Naive thymus-derived CD4-positive, alpha-beta T cell (primary cell): ENCODE results near the gene ADRM1. TPM values are rescaled to one million over a fixed set of nuclear protein-coding genes. Genes with fewer than 3 reads are reported as not detected.

Experiments used
- ATAC-seq: fragments of 150-1000 bp; cut with Tn5 transposase; 2 replicates; pipeline ENCODE4 v1.10.0; 2021; ENCODE audit warnings: mild to moderate bottlenecking, moderate library complexity
- CTCF ChIA-PET: fragments of 350-600 bp; sonication (Branson Sonifier 250); formaldehyde crosslinking; loops from one replicate; lab custom pipeline; 2021; ENCODE audit warnings: antibody characterized with exemption; lab: Charles Lee
- POLR2A ChIA-PET: fragments of 350-600 bp; sonication (Branson Sonifier 250); formaldehyde crosslinking; loops from one replicate; lab custom pipeline; 2021; ENCODE audit warnings: antibody characterized with exemption, inconsistent platforms; lab: Charles Lee
- DNase-seq, 9 donors: peaks; one replicate each; pipeline versions ENCODE4 v3.0.0 to v3.0.0-alpha.2; 2020 to 2022; ENCODE audit warnings: mixed read lengths in 1 of 9
- H3K27ac ChIP-seq: one replicate; pipeline ENCODE4 v1.7.0; 2013; ENCODE audit warnings: mild to moderate bottlenecking, low read depth, low read length, moderate library complexity
- H3K27me3 ChIP-seq, 2 donors: one replicate each; pipeline ENCODE4 v1.7.0; 2013; ENCODE audit warnings: low read length in 2 of 2, mild to moderate bottlenecking in 2 of 2, moderate library complexity in 2 of 2; ENCODE audit not compliant: control insufficient read depth in 2 of 2, insufficient read depth in 2 of 2
- H3K36me3 ChIP-seq, 3 experiments: 1 replicate in 2 of 3; 2 replicates in 1 of 3; pipeline ENCODE4 v1.7.0; 2013; ENCODE audit warnings: low read length in 3 of 3, mild to moderate bottlenecking in 3 of 3, moderate library complexity in 1 of 3; ENCODE audit not compliant: insufficient read depth in 3 of 3, control insufficient read depth in 2 of 3
- H3K4me1 ChIP-seq, 2 donors: one replicate each; pipeline ENCODE4 v1.7.0; 2013; ENCODE audit warnings: low read length in 2 of 2, mild to moderate bottlenecking in 2 of 2, moderate library complexity in 1 of 2; ENCODE audit not compliant: control insufficient read depth in 2 of 2, insufficient read depth in 2 of 2
- H3K4me3 ChIP-seq: 2 replicates; pipeline ENCODE4 v1.7.0; 2013; ENCODE audit warnings: mild to moderate bottlenecking, low read length
- H3K9me3 ChIP-seq, 3 experiments: 1 replicate in 2 of 3; 2 replicates in 1 of 3; pipeline ENCODE4 v1.7.0; 2013; ENCODE audit warnings: low read length in 3 of 3; ENCODE audit not compliant: control insufficient read depth in 2 of 3
- H3K27ac Mint-ChIP-seq, 9 donors: one replicate each; pipeline ENCODE4 v1.8.0; 2020 to 2022; ENCODE audit warnings: mixed read lengths in 9 of 9, mild to moderate bottlenecking in 8 of 9, moderate library complexity in 5 of 9, inconsistent platforms in 2 of 9
- H3K27me3 Mint-ChIP-seq, 5 donors: one replicate each; pipeline ENCODE4 v1.8.0; 2021 to 2022; ENCODE audit warnings: mixed read lengths in 5 of 5, mild to moderate bottlenecking in 1 of 5
- H3K36me3 Mint-ChIP-seq, 5 donors: one replicate each; pipeline ENCODE4 v1.8.0; 2020 to 2022; ENCODE audit warnings: mixed read lengths in 5 of 5, mild to moderate bottlenecking in 3 of 5, inconsistent platforms in 1 of 5
- H3K4me1 Mint-ChIP-seq, 7 donors: one replicate each; pipeline ENCODE4 v1.8.0; 2020 to 2022; ENCODE audit warnings: mixed read lengths in 7 of 7, mild to moderate bottlenecking in 3 of 7, inconsistent platforms in 1 of 7
- H3K4me3 Mint-ChIP-seq, 10 donors: one replicate each; pipeline ENCODE4 v1.8.0; 2020 to 2022; ENCODE audit warnings: mild to moderate bottlenecking in 10 of 10, mixed read lengths in 10 of 10, moderate library complexity in 6 of 10, inconsistent platforms in 2 of 10
- H3K9me3 Mint-ChIP-seq, 11 donors: one replicate each; pipeline ENCODE4 v1.8.0; 2020 to 2022; ENCODE audit warnings: mixed read lengths in 11 of 11, mild to moderate bottlenecking in 4 of 11, inconsistent platforms in 1 of 11, moderate library complexity in 1 of 11
- intact Hi-C, 2 donors: fragments of 100-400 bp; cut with micrococcal nuclease; formaldehyde crosslinking; loops; one replicate each; pipeline ENCODE4 v1.15.1; 2023
- polyA plus RNA-seq, 2 donors: library from polyadenylated mRNA; unstranded; fragments of 300-500 nt; fragmentation: Illumina TruSeq; gene quantifications; one replicate each; pipeline ENCODE4 v1.2.3, GENCODE V29; 2021
- total RNA-seq, 6 experiments: library from RNA in 5 of 6; stranded (reverse) in 5 of 6; gene quantifications; 1 replicate in 5 of 6; 2 replicates in 1 of 6; pipeline ENCODE4 v1.2.3 and lab custom pipeline; 2021 to 2026

ADRM1 gene
- total and polyA plus RNA-seq, 7 experiments from 2014 or later: 51.3 to 117 (median 56.1) TPM

GRCh38 chr20:62335532-62335931 lies 32.7 kb downstream of the ADRM1 start:
- ChIA-PET POLR2A (no interaction called here), CTCF (no interaction called here)
- DNase-seq (no peak), ATAC-seq (no peak)
- Histone ChIP-seq H3K27me3 (no peaks in the 10 kb centered on the region), H3K27ac (no peak overlapping the region), H3K9me3 (no peaks in the 10 kb centered on the region), H3K4me1 (no peaks in the 10 kb centered on the region), H3K36me3 (no peaks in the 10 kb centered on the region), H3K4me3 (no peak overlapping the region)
- H3K9me3 Mint-ChIP-seq: peaks cover 0 to 7% (median 0%) of the 10 kb centered on the region in 11 donors
- H3K36me3 Mint-ChIP-seq: peaks cover 0 to 5% (median 3%) of the 10 kb centered on the region in 5 donors
- peaks cover 0 to 7% (median 0%) of the 10 kb centered on the region in 7 donors for H3K4me1 Mint-ChIP-seq
- no peak overlapping the region for H3K4me3 Mint-ChIP-seq
- H3K27ac Mint-ChIP-seq: no peak overlapping the region
- intact Hi-C loops: no loop called here
- H3K27me3 Mint-ChIP-seq: peaks cover 0 to 16% (median 7%) of the 10 kb centered on the region in 5 donors

DNA sequence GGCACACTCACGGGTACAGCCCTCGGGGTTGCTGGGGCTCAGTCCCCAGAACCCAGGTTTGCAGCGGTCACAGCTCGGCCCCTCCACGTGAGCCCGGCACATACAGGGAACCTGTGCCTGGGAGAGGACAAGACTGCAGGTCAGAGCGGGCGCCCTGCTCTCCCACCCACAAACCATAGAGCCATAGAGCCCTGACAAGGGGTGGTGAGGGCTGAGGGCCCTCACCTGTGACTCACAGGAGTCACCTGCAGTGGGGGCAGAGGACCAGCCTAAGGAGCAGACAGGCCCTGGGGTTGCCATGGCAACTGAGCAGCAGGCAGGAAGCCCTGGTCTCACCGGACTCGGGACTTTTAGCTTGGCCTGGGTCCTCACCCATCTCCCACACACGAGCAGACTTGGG lies 33.5 kb downstream of the ADRM1 start:
- H3K36me3 Mint-ChIP-seq: peaks cover 0 to 5% (median 3%) of the 10 kb centered on the region in 5 donors
- Histone ChIP-seq H3K9me3 (no peaks in the 10 kb centered on the region), H3K4me3 (no peak overlapping the region), H3K27me3 (no peaks in the 10 kb centered on the region), H3K27ac (no peak overlapping the region), H3K4me1 (no peaks in the 10 kb centered on the region), H3K36me3 (no peaks in the 10 kb centered on the region)
- H3K4me1 Mint-ChIP-seq: peaks cover 0 to 7% (median 0%) of the 10 kb centered on the region in 7 donors
- intact Hi-C loops: no loop called here
- H3K27me3 Mint-ChIP-seq: peaks cover 0 to 16% (median 7%) of the 10 kb centered on the region in 5 donors
- ATAC-seq (no peak), DNase-seq (no peak)
- H3K4me3 Mint-ChIP-seq: no peak overlapping the region
- ChIA-PET CTCF (no interaction called here), POLR2A (no interaction called here)
- H3K9me3 Mint-ChIP-seq: peaks cover 0 to 7% (median 0%) of the 10 kb centered on the region in 11 donors
- H3K27ac Mint-ChIP-seq: no peak overlapping the region

- Histone ChIP-seq H3K4me3 (no peak overlapping the region), H3K27ac (no peak overlapping the region), H3K4me1 (no peaks in the 10 kb centered on the region), H3K36me3 (no peaks in the 10 kb centered on the region), H3K27me3 (no peaks in the 10 kb centered on the region), H3K9me3 (no peaks in the 10 kb centered on the region)
- H3K36me3 Mint-ChIP-seq: peaks cover 0 to 5% (median 3%) of the 10 kb centered on the region in 5 donors
- H3K9me3 Mint-ChIP-seq: peaks cover 0 to 7% (median 0%) of the 10 kb centered on the region in 11 donors
- CTCF ChIA-PET: no interaction called here
- POLR2A ChIA-PET: no interaction called here
- peaks cover 0 to 7% (median 0%) of the 10 kb centered on the region in 7 donors for H3K4me1 Mint-ChIP-seq
- H3K27me3 Mint-ChIP-seq: peaks cover 0 to 16% (median 7%) of the 10 kb centered on the region in 5 donors
- no peak overlapping the region for H3K4me3 Mint-ChIP-seq
- no peak overlapping the region for H3K27ac Mint-ChIP-seq
- ATAC-seq (no peak), DNase-seq (no peak)
- intact Hi-C loops: no loop called here
Measured at GRCh38 chr20:62336775-62337557, 34.2 kb downstream of the ADRM1 start.

GRCh38 chr20:62337558-62338293 lies 34.9 kb downstream of the ADRM1 start:
- DNase-seq (no peak), ATAC-seq (peak; percentile 45)
- H3K27me3 ChIP-seq: no peaks in the 10 kb centered on the region
- intact Hi-C loops: no loop called here
- H3K4me1 ChIP-seq: no peaks in the 10 kb centered on the region
- POLR2A ChIA-PET: no interaction called here
- H3K4me3 ChIP-seq: no peak overlapping the region
- H3K9me3 ChIP-seq: no peaks in the 10 kb centered on the region
- CTCF ChIA-PET: no interaction called here
- Mint-ChIP-seq H3K36me3 (peaks cover 0 to 5% (median 3%) of the 10 kb centered on the region in 5 donors), H3K4me1 (peaks cover 0 to 7% (median 0%) of the 10 kb centered on the region in 7 donors), H3K27me3 (peaks cover 0 to 16% (median 7%) of the 10 kb centered on the region in 5 donors), H3K4me3 (no peak overlapping the region), H3K27ac (no peak overlapping the region), H3K9me3 (peaks cover 0 to 7% (median 0%) of the 10 kb centered on the region in 11 donors)
- H3K36me3 ChIP-seq: no peaks in the 10 kb centered on the region
- no peak overlapping the region for H3K27ac ChIP-seq

DNA sequence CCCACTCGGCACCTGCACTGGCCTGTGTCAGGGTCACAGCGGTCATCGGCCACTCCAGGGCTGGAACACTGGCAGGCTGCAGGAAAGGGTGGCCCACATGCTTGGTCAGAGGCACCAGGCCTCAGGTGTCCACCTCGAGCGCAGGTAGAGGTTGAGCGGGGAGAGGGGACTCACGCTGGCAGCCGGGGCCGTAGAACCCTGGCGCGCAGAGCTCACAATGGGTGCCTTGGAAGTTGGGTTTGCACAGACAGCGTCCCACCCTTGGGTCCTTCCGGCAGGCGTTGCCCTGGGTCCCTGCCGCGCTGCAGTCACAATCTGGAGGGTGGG lies 35.5 kb downstream of the ADRM1 start:
- no peaks in the 10 kb centered on the region for H3K36me3 ChIP-seq
- H3K27me3 Mint-ChIP-seq: peaks cover 0 to 16% (median 7%) of the 10 kb centered on the region in 5 donors
- ATAC-seq (no peak), DNase-seq (no peak)
- peaks cover 0 to 7% (median 0%) of the 10 kb centered on the region in 7 donors for H3K4me1 Mint-ChIP-seq
- H3K4me1 ChIP-seq: no peaks in the 10 kb centered on the region
- intact Hi-C loops: no loop called here
- H3K27ac ChIP-seq: no peak overlapping the region
- peaks cover 0 to 7% (median 0%) of the 10 kb centered on the region in 11 donors for H3K9me3 Mint-ChIP-seq
- CTCF ChIA-PET: no interaction called here
- POLR2A ChIA-PET: no interaction called here
- H3K36me3 Mint-ChIP-seq: peaks cover 0 to 5% (median 3%) of the 10 kb centered on the region in 5 donors
- H3K9me3 ChIP-seq: no peaks in the 10 kb centered on the region
- no peaks in the 10 kb centered on the region for H3K27me3 ChIP-seq
- no peak overlapping the region for H3K4me3 Mint-ChIP-seq
- H3K4me3 ChIP-seq: no peak overlapping the region
- no peak overlapping the region for H3K27ac Mint-ChIP-seq

DNA sequence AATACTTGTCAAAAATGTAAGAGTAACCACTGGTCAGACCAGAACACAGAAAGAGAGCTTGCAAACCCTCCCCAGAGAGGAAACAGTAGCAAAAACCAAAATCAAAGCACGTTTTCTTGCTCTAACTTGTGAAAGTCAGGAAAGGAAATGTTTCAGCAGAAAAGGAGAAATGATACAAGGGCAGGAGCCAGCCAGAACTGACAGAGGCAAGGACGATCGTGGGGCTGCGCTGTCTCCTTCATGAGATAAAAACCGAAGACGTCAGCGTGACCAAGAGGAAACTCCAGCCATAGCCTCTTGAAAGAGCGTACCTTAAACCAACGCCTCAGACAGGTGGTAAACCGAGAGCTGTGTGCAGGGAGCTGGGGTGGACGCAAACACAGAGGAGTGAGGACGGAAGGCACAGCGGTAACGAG lies 36.9 kb downstream of the ADRM1 start:
- Histone ChIP-seq H3K27me3 (no peaks in the 10 kb centered on the region), H3K36me3 (no peaks in the 10 kb centered on the region), H3K4me1 (no peaks in the 10 kb centered on the region), H3K4me3 (no peak overlapping the region), H3K27ac (no peak overlapping the region), H3K9me3 (no peaks in the 10 kb centered on the region)
- no peak overlapping the region for H3K27ac Mint-ChIP-seq
- H3K36me3 Mint-ChIP-seq: peaks cover 0 to 5% (median 3%) of the 10 kb centered on the region in 5 donors
- DNase-seq: no peak
- H3K4me3 Mint-ChIP-seq: no peak overlapping the region
- H3K9me3 Mint-ChIP-seq: peaks cover 0 to 7% (median 0%) of the 10 kb centered on the region in 11 donors
- ATAC-seq: peak; percentile 34
- H3K4me1 Mint-ChIP-seq: peaks cover 0 to 7% (median 0%) of the 10 kb centered on the region in 7 donors
- ChIA-PET POLR2A (no interaction called here), CTCF (no interaction called here)
- intact Hi-C loops: no loop called here
- H3K27me3 Mint-ChIP-seq: peaks cover 0 to 16% (median 7%) of the 10 kb centered on the region in 5 donors
